GM23338 (cell line): ENCODE measurements around the gene EPHA7. TPM values are rescaled to one million over a fixed set of nuclear protein-coding genes. Genes with fewer than 3 reads are reported as not detected.

Experiments
- ATAC-seq: fragments of 200-7000 bp; cut with Tn5 transposase; 3 replicates; pipeline ENCODE4 v1.9.1; 2020
- DNase-seq: peaks from one replicate; pipeline ENCODE4 v3.0.0-alpha.2; 2015; ENCODE audit warnings: low spot score
- H2AFZ ChIP-seq: fragments of 200-600 bp; sonication (generic); 2 replicates; pipeline ENCODE4 v1.8.0; 2016; ENCODE audit warnings: antibody characterized with exemption, mild to moderate bottlenecking, moderate library complexity
- H3F3A ChIP-seq: fragments of 200-600 bp; sonication (generic); replicated peaks from 2 replicates; pipeline ENCODE4 v1.8.0; 2017; ENCODE audit warnings: antibody characterized with exemption, mixed run types, low read depth
- H3K27ac ChIP-seq: fragments of 200-600 bp; sonication (generic); 2 replicates; pipeline ENCODE4 v1.6.1; 2016; ENCODE audit warnings: low read depth
- H3K27me3 ChIP-seq: fragments of 200-600 bp; sonication (generic); 2 replicates; pipeline ENCODE4 v1.8.0; 2016; ENCODE audit warnings: mild to moderate bottlenecking, mixed run types, moderate library complexity; ENCODE audit not compliant: insufficient read depth
- H3K36me3 ChIP-seq: fragments of 200-600 bp; sonication (generic); 2 replicates; pipeline ENCODE4 v1.8.0; 2016; ENCODE audit warnings: mild to moderate bottlenecking; ENCODE audit not compliant: insufficient read depth
- H3K4me1 ChIP-seq: fragments of 200-600 bp; sonication (generic); 2 replicates; pipeline ENCODE4 v1.8.0; 2016; ENCODE audit warnings: mild to moderate bottlenecking, moderate library complexity; ENCODE audit not compliant: insufficient read depth
- H3K4me2 ChIP-seq: fragments of 200-600 bp; sonication (generic); 2 replicates; pipeline ENCODE4 v1.7.1; 2017; ENCODE audit warnings: mixed run types
- H3K4me3 ChIP-seq: fragments of 200-600 bp; sonication (generic); 2 replicates; pipeline ENCODE4 v1.6.1; 2016; ENCODE audit warnings: mixed run types
- H3K79me2 ChIP-seq: fragments of 200-600 bp; sonication (generic); replicated peaks from 2 replicates; pipeline ENCODE4 v1.8.0; 2017; ENCODE audit warnings: mild to moderate bottlenecking; ENCODE audit not compliant: insufficient read depth
- H3K9me2 ChIP-seq: fragments of 200-600 bp; sonication (generic); 2 replicates; pipeline ENCODE4 v1.8.0; 2017; ENCODE audit not compliant: insufficient read depth
- H4K20me1 ChIP-seq: fragments of 200-600 bp; sonication (generic); replicated peaks from 2 replicates; pipeline ENCODE4 v1.8.0; 2017; ENCODE audit warnings: mild to moderate bottlenecking; ENCODE audit not compliant: insufficient read depth
- H3K27ac Mint-ChIP-seq: 2 replicates; pipeline ENCODE4 v1.8.0; 2020; ENCODE audit warnings: inconsistent platforms, mild to moderate bottlenecking, moderate library complexity, mixed read lengths
- H3K27me3 Mint-ChIP-seq: 3 replicates; pipeline ENCODE4 v1.8.0; 2022; ENCODE audit warnings: low read depth, mild to moderate bottlenecking, moderate library complexity, mixed read lengths, inconsistent platforms; ENCODE audit not compliant: insufficient read depth, poor library complexity
- H3K36me3 Mint-ChIP-seq: 3 replicates; pipeline ENCODE4 v1.8.0; 2021; ENCODE audit warnings: low read depth, mild to moderate bottlenecking, inconsistent platforms, moderate library complexity, mixed read lengths
- H3K4me1 Mint-ChIP-seq: 3 replicates; pipeline ENCODE4 v1.8.0; 2020; ENCODE audit warnings: mild to moderate bottlenecking, inconsistent platforms, mixed read lengths
- H3K4me3 Mint-ChIP-seq: 3 replicates; pipeline ENCODE4 v1.8.0; 2021; ENCODE audit warnings: moderate library complexity, mild to moderate bottlenecking, inconsistent platforms, mixed read lengths
- H3K9me3 Mint-ChIP-seq: 3 replicates; pipeline ENCODE4 v1.8.0; 2020; ENCODE audit warnings: moderate library complexity, mild to moderate bottlenecking, inconsistent platforms, mixed read lengths
- CREB1 ChIP-seq: fragments of 250-450 bp; sonication (Bioruptor Pico); IDR thresholded peaks from 2 replicates; pipeline ENCODE4 v1.5.0; 2020; ENCODE audit warnings: low read depth, mild to moderate bottlenecking, moderate library complexity
- CTCF ChIP-seq, 2 experiments: fragments of 200-600 bp in 1 of 2; sonication (generic) in 1 of 2; conservative IDR thresholded peaks; 2 replicates each; pipeline versions ENCODE4 v1.5.1 to v1.6.1; 2016 to 2017; ENCODE audit warnings: antibody characterized with exemption in 2 of 2, low read depth in 2 of 2, mild to moderate bottlenecking in 2 of 2, moderate library complexity in 1 of 2
- ETS1 ChIP-seq: IDR thresholded peaks from 2 replicates; pipeline ENCODE4 v1.6.1; 2016; ENCODE audit warnings: antibody characterized with exemption
- EZH2 ChIP-seq: fragments of 200-600 bp; sonication (generic); IDR thresholded peaks from one replicate; pipeline ENCODE4 v1.8.0; 2017; ENCODE audit warnings: antibody characterized with exemption, mild to moderate bottlenecking, low read depth; ENCODE audit not compliant: unreplicated experiment
- EZH2phosphoT487 ChIP-seq: fragments of 200-600 bp; sonication (generic); IDR thresholded peaks from one replicate; pipeline ENCODE4 v1.8.1; 2018; ENCODE audit warnings: antibody characterized with exemption; ENCODE audit not compliant: unreplicated experiment
- JUNB ChIP-seq: IDR thresholded peaks from one replicate; pipeline ENCODE4 v1.6.1; 2016; ENCODE audit warnings: antibody characterized with exemption; ENCODE audit not compliant: unreplicated experiment
- NANOG ChIP-seq: IDR thresholded peaks from 2 replicates; pipeline ENCODE4 v1.6.1; 2016; ENCODE audit warnings: antibody characterized with exemption, borderline replicate concordance
- POLR2AphosphoS5 ChIP-seq: IDR thresholded peaks from 2 replicates; pipeline ENCODE4 v1.6.1; 2016; ENCODE audit warnings: antibody characterized with exemption, low read depth
- REST ChIP-seq: IDR thresholded peaks from one replicate; pipeline ENCODE4 v1.6.1; 2018; ENCODE audit warnings: antibody characterized with exemption; ENCODE audit not compliant: unreplicated experiment
- STAT1 ChIP-seq: IDR thresholded peaks from one replicate; pipeline ENCODE4 v1.6.1; 2016; ENCODE audit warnings: antibody characterized with exemption; ENCODE audit not compliant: unreplicated experiment
- ZNF114 ChIP-seq: fragments of 250-450 bp; sonication (Bioruptor Pico); IDR thresholded peaks from 2 replicates; pipeline ENCODE4 v1.5.0; 2020; ENCODE audit warnings: mild to moderate bottlenecking, moderate library complexity
- ZNF331 ChIP-seq: fragments of 250-450 bp; sonication (Bioruptor Pico); IDR thresholded peaks from 2 replicates; pipeline ENCODE4 v1.5.0; 2020; ENCODE audit warnings: low read depth, mild to moderate bottlenecking, moderate library complexity
- ZNF462 ChIP-seq: fragments of 250-450 bp; sonication (Bioruptor Pico); IDR thresholded peaks from 2 replicates; pipeline ENCODE4 v1.5.0; 2020; ENCODE audit warnings: mild to moderate bottlenecking, moderate library complexity
- polyA plus RNA-seq: library from polyadenylated mRNA; unstranded; fragments of >200 nt; fragmentation: Nextera tagmentation; extraction: Ambion mirVana; gene quantifications from 2 replicates; pipeline ENCODE4 v1.2.1, GENCODE V29; 2016
- total RNA-seq: library from RNA; depleted of rRNA; stranded (reverse); fragments of >200 nt; shearing (Covaris generic); gene quantifications from 2 replicates; pipeline ENCODE4 v1.2.3, GENCODE V29; 2014

Gene EPHA7
- total and polyA plus RNA-seq, 2 experiments from 2014 or later, result 3.3 to 7.3 TPM

- ATAC-seq (no peak), DNase-seq (no peak)
- Histone ChIP-seq H3K79me2 (no peaks in the 10 kb centered on the region), H4K20me1 (peaks cover 3% of the 10 kb centered on the region), H3K27ac (no peak overlapping the region), H3F3A (no peaks in the 10 kb centered on the region), H3K36me3 (no peaks in the 10 kb centered on the region), H3K4me2 (no peak overlapping the region), H3K27me3 (peaks cover 38% of the 10 kb centered on the region), H3K4me3 (no peak overlapping the region), H3K4me1 (peaks cover 8% of the 10 kb centered on the region; the same call in 1 of the 2 replicates), H3K9me2 (no peaks in the 10 kb centered on the region), H2AFZ (no peak overlapping the region)
- Mint-ChIP-seq H3K4me3 (no peak overlapping the region), H3K4me1 (peaks cover 10% of the 10 kb centered on the region), H3K36me3 (no peaks in the 10 kb centered on the region; the same call in 1 of the 3 replicates), H3K27ac (no peak overlapping the region), H3K9me3 (no peaks in the 10 kb centered on the region), H3K27me3 (peaks cover 25% of the 10 kb centered on the region)
- TF ChIP-seq ZNF114 (CRISPR knock-in tag) (no peak), POLR2AphosphoS5 (no peak), CTCF (conservative IDR thresholded peaks at IDR 0.05; ENCODE audit: low read depth in 2 of 2) (no peak), NANOG (no peak), STAT1 (no peak), ZNF462 (CRISPR knock-in tag) (no peak), ZNF331 (CRISPR knock-in tag) (no peak), ETS1 (no peak), EZH2phosphoT487 (no peak), REST (no peak), EZH2 (no peak), JUNB (no peak), CREB1 (CRISPR knock-in tag) (no peak)
Measured at GRCh38 chr6:93413190-93413589, 6.2 kb downstream of the EPHA7 start.
